GM06990 (cell line): ENCODE data around the gene VPS37B.

ENCODE experiments used
- DNase-seq: peaks from one replicate; pipeline ENCODE4 v3.0.0-alpha.2; 2011; ENCODE audit not compliant: insufficient read length; ENCODE audit errors: extremely low read depth
- H3K27me3 ChIP-seq: replicated peaks from 2 replicates; pipeline ENCODE4 v1.6.0; 2011; ENCODE audit warnings: low read length; ENCODE audit not compliant: control insufficient read depth, insufficient read depth
- H3K36me3 ChIP-seq: 2 replicates; pipeline ENCODE4 v1.5.1; 2011; ENCODE audit warnings: low read length; ENCODE audit not compliant: control insufficient read depth, insufficient read depth
- H3K4me3 ChIP-seq: replicated peaks from 2 replicates; pipeline ENCODE4 v1.5.1; 2011; ENCODE audit warnings: low read depth, mild to moderate bottlenecking, control low read depth, low read length
- CTCF ChIP-seq: IDR thresholded peaks from 2 replicates; pipeline ENCODE4 v1.5.1; 2011; ENCODE audit warnings: low read length, control low read depth, mild to moderate bottlenecking, inconsistent platforms; ENCODE audit not compliant: insufficient read depth, poor library complexity, severe bottlenecking

The VPS37B gene

GRCh38 chr12:122860854-122861586 is 34.9 kb downstream of the VPS37B start:
- no peak overlapping the region for H3K4me3 ChIP-seq
- no peak for DNase-seq
- no peaks in the 10 kb centered on the region for H3K27me3 ChIP-seq
- H3K36me3 ChIP-seq = no peaks in the 10 kb centered on the region; the same call in none of the 2 replicates
- TF ChIP-seq CTCF = no peak

- peak; percentile 91 for TF ChIP-seq CTCF
- Histone ChIP-seq H3K36me3 (no peaks in the 10 kb centered on the region; the same call in 1 of the 2 replicates), H3K4me3 (no peak overlapping the region), H3K27me3 (no peaks in the 10 kb centered on the region)
- peak; percentile 66 for DNase-seq
Measured at GRCh38 chr12:122860040-122860853, 35.7 kb downstream of the VPS37B start.

- H3K36me3 ChIP-seq = no peaks in the 10 kb centered on the region; the same call in 1 of the 2 replicates
- no peak for DNase-seq
- no peaks in the 10 kb centered on the region for H3K27me3 ChIP-seq
- TF ChIP-seq CTCF = no peak
- no peak overlapping the region for H3K4me3 ChIP-seq
Measured at GRCh38 chr12:122859303-122860039, 36.5 kb downstream of the VPS37B start.

- Histone ChIP-seq H3K27me3 (no peaks in the 10 kb centered on the region), H3K36me3 (no peaks in the 10 kb centered on the region; the same call in 1 of the 2 replicates), H3K4me3 (no peak overlapping the region)
- TF ChIP-seq CTCF = no peak
- DNase-seq = no peak
Measured at GRCh38 chr12:122858591-122859302, 37.2 kb downstream of the VPS37B start.

GRCh38 chr12:122858171-122858570 is 37.8 kb downstream of the VPS37B start:
- Histone ChIP-seq H3K36me3 (no peaks in the 10 kb centered on the region; the same call in 1 of the 2 replicates), H3K4me3 (no peak overlapping the region), H3K27me3 (no peaks in the 10 kb centered on the region)
- no peak for TF ChIP-seq CTCF
- DNase-seq = no peak
